ENCODE data around the gene SNAP91.

DNA sequence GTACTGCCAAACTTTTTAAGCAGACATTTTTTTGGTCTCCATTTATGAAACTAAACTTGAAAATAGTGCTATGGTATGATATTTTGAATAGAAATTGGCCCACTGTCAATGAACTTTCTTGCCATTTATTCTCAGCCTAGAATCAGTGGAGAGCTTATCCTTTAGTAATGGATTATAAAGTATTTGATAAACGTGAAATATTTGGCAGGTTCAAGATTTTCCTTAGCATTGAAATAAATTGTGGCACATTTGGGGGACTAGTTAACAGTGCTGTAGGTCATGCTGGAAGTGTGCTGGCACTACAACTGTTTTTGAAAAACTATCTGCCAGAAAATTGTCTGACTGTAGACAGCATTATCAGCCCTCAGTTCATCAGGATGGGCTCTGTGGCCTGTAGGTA lies 194.4 kb downstream of the SNAP91 start:
- TF ChIP-seq CTCF (IDR thresholded peaks at IDR 0.05; ENCODE audit: low read length): no peak
- no peak for TF ChIP-seq EZH2 (optimal IDR thresholded peaks at IDR 0.05; ENCODE audit: low read depth, low read length)
- no peak for TF ChIP-seq EZH2phosphoT487 (IDR thresholded peaks at IDR 0.05; ENCODE audit: low read length)

Measured in MM.1S (cell line).